ENCODE measurements around the gene LRP1-AS.

The LRP1-AS gene

GRCh38 chr12:57151741-57152630, 4.6 kb upstream of the LRP1-AS start:
- WGBS, 2 donors (ENCODE audit: extremely low coverage in 2 of 2, insufficient read length in 2 of 2, insufficient replicate concordance in 1 of 2), result no CpG with 5 or more reads among the region's 17 CpGs
- H3K9me3 ChIP-seq (replicated peaks in 1 of 2; ENCODE audit: control insufficient read depth in 2 of 2, insufficient read depth in 1 of 2, low read depth in 1 of 2, low read length in 2 of 2), result no peaks in the 10 kb centered on the region
- H3K18ac ChIP-seq (ENCODE audit: low read length), result no peak overlapping the region
- H3K27me3 ChIP-seq (ENCODE audit: control insufficient read depth in 3 of 3, insufficient read depth in 3 of 3, low read depth in 1 of 3, low read length in 3 of 3), result no peaks in the 10 kb centered on the region
- H3K23ac ChIP-seq (ENCODE audit: low read depth, low read length, poor library complexity), result peak overlapping the region; percentile 53
- H2AK5ac ChIP-seq (ENCODE audit: low read depth, low read length), result no peak overlapping the region
- peak overlapping the region; percentile 39 for H3K9ac ChIP-seq (ENCODE audit: low read depth, low read length, poor library complexity)
- H2AFZ ChIP-seq (ENCODE audit: low read length), result no peak overlapping the region
- no peak overlapping the region for H2BK5ac ChIP-seq (ENCODE audit: low read length)
- H4K91ac ChIP-seq (ENCODE audit: low read depth, low read length, poor library complexity), result no peak overlapping the region
- H3K36me3 ChIP-seq (replicated peaks in 1 of 2; ENCODE audit: control insufficient read depth in 2 of 2, insufficient read depth in 2 of 2, low read length in 2 of 2), result peaks cover 31 to 96% of the 10 kb centered on the region in 2 donors
- H3K79me1 ChIP-seq (ENCODE audit: low read depth, low read length), result no peaks in the 10 kb centered on the region
- no peak for DNase-seq (ENCODE audit: low spot score)
- H3K4me2 ChIP-seq (ENCODE audit: insufficient read depth, low read length, poor library complexity, severe bottlenecking), result no peak overlapping the region
- H2BK120ac ChIP-seq (ENCODE audit: low read depth, low read length), result no peak overlapping the region
- H3K27ac ChIP-seq (replicated peaks; ENCODE audit: low read length), result no peak overlapping the region
- no peak overlapping the region for H2BK12ac ChIP-seq (ENCODE audit: low read length)
- no peak overlapping the region for H3K4ac ChIP-seq (ENCODE audit: low read length)
- H3K4me3 ChIP-seq (ENCODE audit: low read length in 2 of 2), result peak overlapping the region in 1 of 2 donors; percentile 63
- H4K8ac ChIP-seq (ENCODE audit: low read depth, low read length), result no peak overlapping the region
- H3K14ac ChIP-seq (ENCODE audit: low read length), result no peak overlapping the region
- H3K4me1 ChIP-seq (ENCODE audit: control insufficient read depth in 2 of 2, insufficient read depth in 1 of 2, low read depth in 1 of 2, low read length in 2 of 2), result peaks cover 4 to 6% of the 10 kb centered on the region in 2 donors
- no peak overlapping the region for H2BK15ac ChIP-seq (ENCODE audit: low read length)

GRCh38 chr12:57150400-57151000, 3.1 kb upstream of the LRP1-AS start:
- H3K18ac ChIP-seq (ENCODE audit: low read length), result no peak overlapping the region
- no peak overlapping the region for H2BK5ac ChIP-seq (ENCODE audit: low read length)
- no peak overlapping the region for H3K4me2 ChIP-seq (ENCODE audit: insufficient read depth, low read length, poor library complexity, severe bottlenecking)
- H3K4me1 ChIP-seq (ENCODE audit: control insufficient read depth in 2 of 2, insufficient read depth in 1 of 2, low read depth in 1 of 2, low read length in 2 of 2), result peaks cover 4 to 11% of the 10 kb centered on the region in 2 donors
- no peaks in the 10 kb centered on the region for H3K27me3 ChIP-seq (ENCODE audit: control insufficient read depth in 3 of 3, insufficient read depth in 3 of 3, low read depth in 1 of 3, low read length in 3 of 3)
- no peak overlapping the region for H4K8ac ChIP-seq (ENCODE audit: low read depth, low read length)
- H4K91ac ChIP-seq (ENCODE audit: low read depth, low read length, poor library complexity), result no peak overlapping the region
- H3K79me1 ChIP-seq (ENCODE audit: low read depth, low read length), result no peaks in the 10 kb centered on the region
- no peak overlapping the region for H2BK120ac ChIP-seq (ENCODE audit: low read depth, low read length)
- no peak overlapping the region for H2AK5ac ChIP-seq (ENCODE audit: low read depth, low read length)
- H3K4ac ChIP-seq (ENCODE audit: low read length), result no peak overlapping the region
- H3K23ac ChIP-seq (ENCODE audit: low read depth, low read length, poor library complexity), result no peak overlapping the region
- H2BK15ac ChIP-seq (ENCODE audit: low read length), result no peak overlapping the region
- H3K14ac ChIP-seq (ENCODE audit: low read length), result no peak overlapping the region
- no peak for DNase-seq (ENCODE audit: low spot score)
- H3K4me3 ChIP-seq (ENCODE audit: low read length in 2 of 2), result no peak overlapping the region
- no peak overlapping the region for H3K27ac ChIP-seq (replicated peaks; ENCODE audit: low read length)
- no peak overlapping the region for H3K9ac ChIP-seq (ENCODE audit: low read depth, low read length, poor library complexity)
- no CpG with 5 or more reads among the region's 6 CpGs for WGBS, 2 donors (ENCODE audit: extremely low coverage in 2 of 2, insufficient read length in 2 of 2, insufficient replicate concordance in 1 of 2)
- H2BK12ac ChIP-seq (ENCODE audit: low read length), result no peak overlapping the region
- H3K9me3 ChIP-seq (replicated peaks in 1 of 2; ENCODE audit: control insufficient read depth in 2 of 2, insufficient read depth in 1 of 2, low read depth in 1 of 2, low read length in 2 of 2), result no peaks in the 10 kb centered on the region
- no peak overlapping the region for H2AFZ ChIP-seq (ENCODE audit: low read length)
- peaks cover 33 to 96% of the 10 kb centered on the region in 2 donors for H3K36me3 ChIP-seq (replicated peaks in 1 of 2; ENCODE audit: control insufficient read depth in 2 of 2, insufficient read depth in 2 of 2, low read length in 2 of 2)

DNA sequence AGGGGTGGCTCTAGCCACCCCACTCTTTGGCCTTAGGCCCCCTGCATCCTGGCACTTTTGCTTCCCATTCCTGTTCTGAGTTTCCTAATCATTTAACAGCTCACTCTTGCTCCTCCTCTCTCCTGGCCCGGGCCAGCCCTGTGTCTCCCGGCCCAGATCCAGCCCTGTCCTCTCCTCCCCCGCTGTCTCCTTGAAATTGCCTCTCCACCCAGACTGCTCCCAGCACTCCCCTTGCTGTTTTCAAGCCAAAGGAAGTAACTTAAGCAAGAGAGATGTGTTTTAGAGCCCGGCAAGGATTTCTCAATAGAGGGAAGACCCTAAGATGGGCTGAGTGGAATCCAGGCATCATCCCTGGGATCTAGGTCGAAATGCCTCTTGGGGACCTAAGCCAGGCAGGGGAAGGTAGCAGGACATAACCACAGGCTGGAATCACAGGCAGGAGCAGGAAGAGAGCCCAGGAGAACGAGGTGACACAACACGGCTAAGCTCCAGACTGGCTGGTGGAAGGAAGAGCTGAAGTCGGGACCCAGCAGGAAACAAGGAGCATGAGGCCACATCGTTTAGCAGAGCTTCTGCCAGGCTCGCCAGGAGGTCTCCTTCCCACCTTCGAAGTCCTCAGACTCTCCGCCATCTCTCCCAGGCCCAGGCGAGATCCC, 2.0 kb upstream of the LRP1-AS start:
- Histone ChIP-seq H3K27me3 (ENCODE audit: control insufficient read depth in 3 of 3, insufficient read depth in 3 of 3, low read depth in 1 of 3, low read length in 3 of 3) (no peaks in the 10 kb centered on the region), H3K4me2 (ENCODE audit: insufficient read depth, low read length, poor library complexity, severe bottlenecking) (no peak overlapping the region), H3K4ac (ENCODE audit: low read length) (no peak overlapping the region), H3K4me3 (ENCODE audit: low read length in 2 of 2) (peak overlapping the region in 1 of 2 donors; percentile 9), H3K9me3 (replicated peaks in 1 of 2; ENCODE audit: control insufficient read depth in 2 of 2, insufficient read depth in 1 of 2, low read depth in 1 of 2, low read length in 2 of 2) (no peaks in the 10 kb centered on the region), H3K14ac (ENCODE audit: low read length) (no peak overlapping the region), H2BK120ac (ENCODE audit: low read depth, low read length) (no peak overlapping the region), H2BK15ac (ENCODE audit: low read length) (no peak overlapping the region), H3K4me1 (ENCODE audit: control insufficient read depth in 2 of 2, insufficient read depth in 1 of 2, low read depth in 1 of 2, low read length in 2 of 2) (peaks cover 4 to 11% of the 10 kb centered on the region in 2 donors), H4K8ac (ENCODE audit: low read depth, low read length) (no peak overlapping the region), H4K91ac (ENCODE audit: low read depth, low read length, poor library complexity) (no peak overlapping the region), H3K36me3 (replicated peaks in 1 of 2; ENCODE audit: control insufficient read depth in 2 of 2, insufficient read depth in 2 of 2, low read length in 2 of 2) (peaks cover 37 to 96% of the 10 kb centered on the region in 2 donors), H3K27ac (replicated peaks; ENCODE audit: low read length) (no peak overlapping the region), H2BK12ac (ENCODE audit: low read length) (no peak overlapping the region), H2AK5ac (ENCODE audit: low read depth, low read length) (no peak overlapping the region), H3K18ac (ENCODE audit: low read length) (no peak overlapping the region), H2AFZ (ENCODE audit: low read length) (no peak overlapping the region), H3K23ac (ENCODE audit: low read depth, low read length, poor library complexity) (no peak overlapping the region), H2BK5ac (ENCODE audit: low read length) (no peak overlapping the region), H3K79me1 (ENCODE audit: low read depth, low read length) (no peaks in the 10 kb centered on the region), H3K9ac (ENCODE audit: low read depth, low read length, poor library complexity) (peak overlapping the region; percentile 66)
- no CpG with 5 or more reads among the region's 13 CpGs for WGBS, 2 donors (ENCODE audit: extremely low coverage in 2 of 2, insufficient read length in 2 of 2, insufficient replicate concordance in 1 of 2)
- no peak for DNase-seq (ENCODE audit: low spot score)

Data from neuronal stem cell (in vitro differentiated cells).